Measurements from ENCODE around the gene SARM1.

SARM1 gene

GRCh38 chr17:28443901-28444638 lies 72.6 kb downstream of the SARM1 start:
- H3K36me3 ChIP-seq (replicated peaks; ENCODE audit: insufficient read depth, low read length), result no peaks in the 10 kb centered on the region

DNA sequence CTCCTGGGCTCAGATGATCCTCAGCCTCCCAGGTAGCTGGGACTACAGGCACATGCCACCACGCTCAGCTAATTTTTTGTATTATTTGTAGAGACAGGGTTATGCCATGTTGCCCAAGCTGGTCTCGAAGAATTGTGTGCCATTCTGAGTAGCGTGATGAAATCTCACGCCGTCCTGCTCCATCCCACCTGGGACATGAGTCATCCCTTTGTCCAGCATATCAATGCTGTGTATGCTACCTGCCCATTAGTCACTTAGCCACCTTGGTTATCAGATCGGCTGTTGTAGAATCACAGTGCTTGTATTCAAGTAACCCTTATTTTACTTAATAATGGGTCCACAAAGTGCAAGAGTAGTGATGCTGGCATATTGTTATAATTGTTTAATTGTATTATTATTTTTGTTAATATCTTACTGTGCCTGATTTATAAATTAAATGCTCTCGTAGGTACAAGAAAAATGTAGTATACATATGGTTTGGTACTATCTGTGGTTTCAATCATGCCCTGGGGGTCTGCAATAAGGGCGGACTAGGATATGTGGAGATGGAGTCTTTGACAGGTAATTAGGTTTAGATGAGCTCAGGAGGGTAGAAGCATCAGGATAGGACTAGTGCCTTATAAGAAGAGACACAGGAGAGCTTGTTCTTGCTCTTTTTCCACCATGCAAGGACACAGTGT lies 75.4 kb downstream of the SARM1 start:
- Histone ChIP-seq H3K4me1 (ENCODE audit: low read length) (no peaks in the 10 kb centered on the region), H3F3A (ENCODE audit: insufficient read depth, low read length) (no peaks in the 10 kb centered on the region)
- no peak for DNase-seq

More at GRCh38 chr17:28443901-28444638, 72.6 kb downstream of the SARM1 start:
- no peak overlapping the region for H3K9ac ChIP-seq (ENCODE audit: low read length)
- H3K79me2 ChIP-seq (ENCODE audit: low read length), result no peaks in the 10 kb centered on the region
- H4K20me1 ChIP-seq (ENCODE audit: insufficient read depth, low read length), result no peaks in the 10 kb centered on the region
- H3K9me3 ChIP-seq (replicated peaks; ENCODE audit: insufficient read depth, low read length), result no peaks in the 10 kb centered on the region
- no peak for DNase-seq
- H3K9me2 ChIP-seq (replicated peaks; ENCODE audit: insufficient read depth, low read length), result no peaks in the 10 kb centered on the region
- no peak overlapping the region for H2AFZ ChIP-seq (ENCODE audit: low read length)
- no peak overlapping the region for H3K27ac ChIP-seq (ENCODE audit: low read length)
- H3K4me3 ChIP-seq (ENCODE audit: low read length), result no peak overlapping the region
- no peaks in the 10 kb centered on the region for H3K4me1 ChIP-seq (ENCODE audit: low read length)
- no peak overlapping the region for H3K4me2 ChIP-seq (ENCODE audit: low read depth, low read length)
- no peaks in the 10 kb centered on the region for H3F3A ChIP-seq (ENCODE audit: insufficient read depth, low read length)
- TF ChIP-seq EZH2 (optimal IDR thresholded peaks at IDR 0.05; ENCODE audit: low read depth, low read length) (no peak), EZH2phosphoT487 (IDR thresholded peaks at IDR 0.05; ENCODE audit: low read length) (no peak), CTCF (IDR thresholded peaks at IDR 0.05; ENCODE audit: low read length) (no peak)
- H3K27me3 ChIP-seq (replicated peaks; ENCODE audit: insufficient read depth, low read length), result no peaks in the 10 kb centered on the region

DNA sequence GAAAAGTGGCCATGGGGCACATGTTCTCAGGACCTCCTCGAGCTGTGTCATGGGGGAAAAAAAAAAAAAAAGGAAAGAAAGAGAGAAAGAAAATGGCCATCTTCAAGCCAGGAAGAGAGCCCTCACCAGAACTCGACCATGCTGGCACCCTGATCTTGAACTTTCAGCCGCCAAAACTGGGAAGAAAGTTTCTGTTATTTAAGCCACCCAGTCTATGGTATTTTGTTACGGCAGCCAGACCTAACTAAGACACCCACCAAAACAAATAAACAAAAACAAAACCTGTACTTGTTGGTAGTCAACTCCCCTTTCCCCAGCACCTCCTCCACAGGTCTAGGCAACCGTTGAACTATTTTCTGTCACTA lies 75.9 kb downstream of the SARM1 start:
- no peaks in the 10 kb centered on the region for H3K27me3 ChIP-seq (replicated peaks; ENCODE audit: insufficient read depth, low read length)
- no peaks in the 10 kb centered on the region for H3K4me1 ChIP-seq (ENCODE audit: low read length)
- no peaks in the 10 kb centered on the region for H3K79me2 ChIP-seq (ENCODE audit: low read length)
- H3K9me3 ChIP-seq (replicated peaks; ENCODE audit: insufficient read depth, low read length), result no peaks in the 10 kb centered on the region
- TF ChIP-seq EZH2 (optimal IDR thresholded peaks at IDR 0.05; ENCODE audit: low read depth, low read length) (no peak), CTCF (IDR thresholded peaks at IDR 0.05; ENCODE audit: low read length) (no peak), EZH2phosphoT487 (IDR thresholded peaks at IDR 0.05; ENCODE audit: low read length) (no peak)
- no peak overlapping the region for H2AFZ ChIP-seq (ENCODE audit: low read length)
- H3K4me2 ChIP-seq (ENCODE audit: low read depth, low read length), result no peak overlapping the region
- H3K9ac ChIP-seq (ENCODE audit: low read length), result no peak overlapping the region
- no peaks in the 10 kb centered on the region for H3K36me3 ChIP-seq (replicated peaks; ENCODE audit: insufficient read depth, low read length)
- H3K9me2 ChIP-seq (replicated peaks; ENCODE audit: insufficient read depth, low read length), result no peaks in the 10 kb centered on the region
- H3K27ac ChIP-seq (ENCODE audit: low read length), result no peak overlapping the region
- DNase-seq, result no peak
- H4K20me1 ChIP-seq (ENCODE audit: insufficient read depth, low read length), result no peaks in the 10 kb centered on the region
- no peak overlapping the region for H3K4me3 ChIP-seq (ENCODE audit: low read length)
- H3F3A ChIP-seq (ENCODE audit: insufficient read depth, low read length), result no peaks in the 10 kb centered on the region

More for the DNA sequence above, 75.4 kb downstream of the SARM1 start:
- no peak overlapping the region for H2AFZ ChIP-seq (ENCODE audit: low read length)
- no peak overlapping the region for H3K4me2 ChIP-seq (ENCODE audit: low read depth, low read length)
- TF ChIP-seq EZH2phosphoT487 (IDR thresholded peaks at IDR 0.05; ENCODE audit: low read length) (no peak), EZH2 (optimal IDR thresholded peaks at IDR 0.05; ENCODE audit: low read depth, low read length) (no peak), CTCF (IDR thresholded peaks at IDR 0.05; ENCODE audit: low read length) (no peak)
- no peaks in the 10 kb centered on the region for H4K20me1 ChIP-seq (ENCODE audit: insufficient read depth, low read length)
- no peaks in the 10 kb centered on the region for H3K36me3 ChIP-seq (replicated peaks; ENCODE audit: insufficient read depth, low read length)
- H3K79me2 ChIP-seq (ENCODE audit: low read length), result no peaks in the 10 kb centered on the region
- no peak overlapping the region for H3K9ac ChIP-seq (ENCODE audit: low read length)
- no peak overlapping the region for H3K4me3 ChIP-seq (ENCODE audit: low read length)
- H3K9me3 ChIP-seq (replicated peaks; ENCODE audit: insufficient read depth, low read length), result no peaks in the 10 kb centered on the region
- H3K27me3 ChIP-seq (replicated peaks; ENCODE audit: insufficient read depth, low read length), result no peaks in the 10 kb centered on the region
- H3K9me2 ChIP-seq (replicated peaks; ENCODE audit: insufficient read depth, low read length), result no peaks in the 10 kb centered on the region
- H3K27ac ChIP-seq (ENCODE audit: low read length), result no peak overlapping the region
